Left renal pelvis (tissue), 4 donors: Measurements from ENCODE around the gene CGGBP1. TPM values are rescaled to one million over a fixed set of nuclear protein-coding genes. Genes with fewer than 3 reads are reported as not detected.

Experiments
- DNase-seq, 4 donors: peaks; one replicate each; pipeline ENCODE4 v3.0.0-alpha.2; 2013; ENCODE audit warnings: low read depth in 4 of 4, low spot score in 3 of 4
- polyA plus RNA-seq, 4 donors: library from polyadenylated mRNA; unstranded; fragments of 120-200 nt; gene quantifications; one replicate each; pipeline ENCODE4 v1.2.1, GENCODE V29; 2013; ENCODE audit not compliant: insufficient read length in 4 of 4

The CGGBP1 gene, protein sequence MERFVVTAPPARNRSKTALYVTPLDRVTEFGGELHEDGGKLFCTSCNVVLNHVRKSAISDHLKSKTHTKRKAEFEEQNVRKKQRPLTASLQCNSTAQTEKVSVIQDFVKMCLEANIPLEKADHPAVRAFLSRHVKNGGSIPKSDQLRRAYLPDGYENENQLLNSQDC
- 100 to 1,000 TPM; 116 to 191 (median 139) TPM for polyA plus RNA-seq

GRCh38 chr3:88058581-88059379 is at the start of gene CGGBP1, which contains the start of gene ZNF654:
TSS of gene CGGBP1 (minus strand) at chr3:88059005. CDS start at chr3:88055976, 3,029 bp downstream.
TSS of gene ZNF654 (plus strand) at chr3:88059255. CDS start at chr3:88059320, 65 bp downstream.
- peak; percentile 97 to 99 (median 99) for DNase-seq

GRCh38 chr3:88105325-88105724 is 46.5 kb upstream of the CGGBP1 start:
- DNase-seq = no peak

GRCh38 chr3:88101142-88101541 is 42.3 kb upstream of the CGGBP1 start:
- DNase-seq = no peak

DNA sequence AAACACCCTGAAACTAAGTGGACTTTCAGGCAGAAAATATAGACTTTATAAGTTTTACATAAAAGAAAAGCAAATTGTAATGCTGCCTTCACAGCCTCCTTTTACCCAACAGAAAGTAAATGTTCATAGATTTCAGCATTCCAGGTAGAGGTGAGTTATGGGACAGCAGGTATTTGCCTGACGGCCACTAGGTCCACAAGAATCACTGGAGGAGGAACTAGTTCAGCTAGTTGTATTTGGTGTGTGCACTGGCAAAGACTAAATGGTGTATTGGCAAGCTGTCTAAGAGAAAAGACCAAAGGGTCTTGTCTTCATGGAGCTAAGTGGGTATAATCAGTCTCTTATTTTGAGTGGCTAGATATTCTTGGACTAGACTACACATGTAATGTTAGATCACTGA is 34.5 kb upstream of the CGGBP1 start:
- no peak for DNase-seq

DNA sequence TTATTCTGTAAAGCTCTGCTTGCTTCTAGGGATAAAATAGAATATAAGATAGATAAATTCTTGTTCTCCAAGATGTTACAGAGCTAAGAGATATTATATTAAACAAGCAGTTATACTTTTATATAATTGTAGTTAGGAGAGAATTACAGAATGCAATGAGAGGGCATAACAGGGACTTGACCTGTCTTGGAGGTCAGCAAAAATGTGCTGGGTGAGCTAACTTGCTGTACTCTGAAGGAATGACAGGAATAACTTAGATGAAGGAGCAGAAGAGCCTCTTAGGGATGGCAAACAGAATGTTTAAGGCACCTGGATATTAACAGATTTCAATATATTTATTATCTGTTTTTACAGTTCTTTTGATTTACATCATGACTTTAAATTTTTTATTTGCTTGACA is 33.5 kb upstream of the CGGBP1 start:
- no peak for DNase-seq

DNA sequence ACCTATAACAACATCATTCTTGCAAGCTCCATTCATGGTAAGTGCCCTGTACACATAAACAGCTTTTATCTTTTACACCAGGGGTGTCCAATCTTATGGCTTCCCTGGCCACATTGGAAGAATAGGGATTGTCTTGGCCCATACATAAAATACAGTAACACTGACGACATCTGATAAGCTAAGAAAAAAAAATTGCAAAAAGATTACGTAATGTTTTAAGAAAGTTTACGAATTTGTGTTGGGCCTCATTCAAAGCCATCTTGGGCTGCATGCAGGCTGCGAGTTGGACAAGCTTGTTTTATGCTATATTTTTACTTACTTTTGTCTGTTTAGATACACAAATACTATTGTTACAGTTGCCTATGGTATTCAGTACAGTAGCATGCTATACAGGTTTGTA is 31.9 kb upstream of the CGGBP1 start:
- no peak for DNase-seq

GRCh38 chr3:88084097-88084501 is 25.3 kb upstream of the CGGBP1 start:
- peak in 3 of 4 donors; percentile 19 to 57 (median 22) for DNase-seq

- DNase-seq = no peak
Measured at GRCh38 chr3:88082854-88083253, 24.0 kb upstream of the CGGBP1 start.

DNA sequence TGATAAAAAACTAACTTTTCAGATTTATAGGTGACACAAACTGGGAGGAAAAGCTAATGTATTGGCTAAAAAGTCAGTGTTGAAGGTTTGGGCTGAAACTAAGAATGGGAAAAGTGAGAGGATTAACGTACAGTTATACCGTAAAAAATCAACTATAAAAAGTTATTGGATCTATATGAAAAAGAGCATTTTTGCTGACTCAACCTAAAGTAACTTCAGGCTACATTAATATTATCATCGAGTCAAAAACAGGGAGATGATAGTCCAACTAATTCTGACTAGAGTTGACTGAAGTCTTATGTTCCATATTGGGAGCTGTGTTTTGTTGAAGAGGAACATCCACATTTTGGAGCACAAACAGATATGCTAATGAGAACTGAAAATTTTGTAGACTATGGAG is 20.1 kb upstream of the CGGBP1 start:
- no peak for DNase-seq

DNA sequence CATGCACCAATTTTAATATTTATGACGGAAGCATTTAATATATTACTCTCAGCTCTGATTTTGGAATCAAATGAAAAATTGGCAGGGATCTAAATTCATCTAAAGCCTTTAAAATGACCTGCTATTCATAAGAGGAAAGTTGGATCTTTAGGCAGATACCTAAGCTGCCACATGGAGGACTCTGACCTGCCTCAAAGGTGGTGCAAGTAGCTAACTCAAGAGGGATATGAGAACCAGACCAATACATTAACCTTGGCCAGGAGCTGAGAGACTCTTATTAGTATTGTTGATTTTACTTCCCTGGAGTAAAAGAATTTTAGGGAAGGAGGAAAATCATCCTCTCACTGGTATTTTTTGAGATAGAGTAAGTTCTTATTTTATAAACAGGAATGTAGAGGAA is 17.9 kb upstream of the CGGBP1 start:
- DNase-seq = no peak

DNA sequence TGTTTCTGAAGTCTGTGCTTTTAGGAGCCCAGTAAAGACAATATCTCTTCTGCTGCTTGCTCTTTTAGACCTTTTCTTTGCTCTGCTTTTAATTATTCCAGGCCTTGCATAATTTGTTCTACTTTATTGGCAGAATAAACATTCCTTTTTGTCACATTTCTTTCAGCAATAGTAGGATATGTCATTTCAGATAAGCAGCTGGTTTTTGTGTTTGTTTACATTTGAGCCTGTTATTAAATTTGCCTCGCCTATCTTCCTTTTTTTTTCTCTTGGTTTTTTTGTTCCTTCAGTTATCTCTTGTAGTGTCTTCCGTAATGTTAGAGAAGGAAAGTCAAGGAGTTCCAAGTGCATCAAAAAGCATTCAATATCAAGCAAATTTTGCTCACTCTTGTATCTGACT is 16.7 kb upstream of the CGGBP1 start:
- DNase-seq = no peak

- no peak for DNase-seq
Measured at GRCh38 chr3:88075072-88075471, 16.3 kb upstream of the CGGBP1 start.

GRCh38 chr3:88061746-88062145 is 2.9 kb upstream of the CGGBP1 start:
- no peak for DNase-seq

DNA sequence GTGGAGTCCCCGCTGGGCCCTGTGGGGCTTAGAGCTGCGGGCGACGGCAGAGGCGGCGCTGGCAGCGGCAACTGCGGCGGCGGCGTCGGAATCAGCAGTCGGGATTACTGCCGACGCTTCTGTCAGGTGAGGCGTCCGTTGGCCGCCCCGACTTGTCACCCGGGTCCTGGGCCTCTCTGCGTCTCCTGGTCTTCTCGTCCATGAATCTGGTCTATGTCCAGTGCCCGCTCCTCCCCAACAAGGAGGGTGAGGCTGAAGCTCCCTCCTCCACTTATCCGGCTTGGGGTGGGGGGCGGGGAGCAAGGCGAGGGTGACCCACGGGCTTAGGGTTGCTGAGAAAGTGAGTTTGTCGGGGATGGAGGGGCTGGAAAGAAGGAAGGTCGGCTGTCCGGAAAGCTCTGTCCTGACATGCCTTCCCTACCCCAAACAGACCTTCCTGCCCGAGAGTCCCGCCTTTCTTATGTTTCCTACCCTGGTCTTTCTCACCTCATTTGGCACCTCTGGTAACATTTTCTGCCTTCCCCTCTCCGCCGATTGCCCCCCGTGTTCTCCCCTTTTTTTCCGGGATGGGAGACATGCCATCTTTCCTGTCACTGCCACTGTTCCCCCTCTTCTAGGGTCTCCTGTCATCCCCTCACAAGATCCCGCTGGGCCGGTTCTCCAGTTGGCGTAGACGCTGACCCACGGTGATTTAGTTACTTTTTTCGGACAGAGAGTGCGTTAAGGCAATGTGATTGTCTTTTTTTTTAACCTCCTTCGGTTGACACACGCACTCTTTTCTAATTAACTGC is 770 bp upstream of the CGGBP1 start:
- DNase-seq = peak in 2 of 4 donors; percentile 12 to 23

- peak in 1 of 4 donors; percentile 33 for DNase-seq
Measured at GRCh38 chr3:88058306-88058580, 562 bp downstream of the CGGBP1 start.

DNA sequence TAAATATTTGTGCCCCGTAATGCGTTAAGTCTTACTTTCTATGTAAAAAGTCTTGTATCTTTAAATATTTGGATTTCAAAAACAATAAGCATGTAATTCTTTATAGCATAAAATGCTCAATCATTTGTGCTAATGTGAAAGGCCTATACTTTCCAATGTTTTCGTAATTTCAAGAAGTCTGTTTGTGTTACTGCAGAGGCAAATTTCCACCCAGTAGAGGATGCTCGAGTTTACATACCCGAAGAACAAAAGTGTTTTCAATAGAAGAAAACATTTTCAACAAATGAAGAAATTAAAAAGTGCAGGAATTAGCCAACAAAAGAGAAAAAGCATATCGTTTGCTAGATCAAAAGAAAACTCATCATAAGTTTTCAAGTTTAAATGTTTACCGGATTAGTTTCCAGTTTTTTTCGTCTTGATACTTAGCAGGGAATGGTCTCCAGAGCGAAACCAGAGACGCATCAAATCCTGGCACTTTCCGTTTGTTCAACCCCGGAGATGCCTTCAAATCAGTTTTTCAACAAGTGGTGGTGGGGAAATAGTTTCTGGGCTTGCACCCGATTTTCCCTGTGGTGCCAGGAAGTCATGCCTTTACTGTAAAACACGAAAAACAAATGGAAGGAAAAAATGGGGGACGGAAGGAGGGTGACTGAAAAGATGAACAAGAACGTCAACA is 1.0 kb downstream of the CGGBP1 start:
- DNase-seq = peak in 3 of 4 donors; percentile 11 to 16 (median 14)

DNA sequence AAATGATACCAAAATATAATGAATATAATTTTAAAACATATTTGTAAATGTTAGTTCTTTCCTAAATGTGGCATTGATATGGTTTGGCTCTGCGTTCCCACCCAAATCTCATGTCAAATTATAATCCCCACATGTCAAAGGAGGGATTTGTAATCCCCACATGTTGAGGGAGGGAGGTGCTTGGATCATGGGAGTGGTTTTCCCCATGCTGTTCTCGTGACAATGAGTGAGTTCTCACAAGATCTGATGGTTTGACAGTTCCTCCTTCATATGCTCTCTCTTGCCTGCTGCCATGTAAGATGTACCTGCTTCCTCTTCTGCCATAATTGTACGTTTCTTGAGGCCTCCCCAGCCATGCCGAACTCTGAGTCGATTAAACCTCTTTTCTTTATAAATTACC is 12.0 kb downstream of the CGGBP1 start:
- DNase-seq = no peak

DNA sequence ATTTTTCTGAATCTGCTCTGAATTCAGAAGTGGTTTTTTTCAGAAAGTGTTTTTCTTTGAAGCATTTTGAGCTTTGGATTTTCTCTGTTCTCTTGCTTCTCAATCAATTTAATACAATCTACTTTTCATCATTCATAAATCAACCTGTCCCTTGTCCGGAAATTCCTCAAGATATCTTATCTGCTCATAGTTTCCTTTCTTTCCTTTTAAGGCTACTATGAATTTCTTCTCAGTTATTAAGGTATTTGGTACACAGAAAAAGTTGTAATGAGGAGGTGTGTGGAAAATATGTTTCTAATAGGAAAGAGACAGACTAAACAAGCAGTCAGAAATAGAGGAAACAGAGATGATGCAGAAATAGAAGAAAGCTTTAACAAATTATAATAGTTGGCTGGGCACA is 14.4 kb downstream of the CGGBP1 start:
- DNase-seq = no peak

GRCh38 chr3:88041005-88041404 is 17.8 kb downstream of the CGGBP1 start:
- DNase-seq = no peak

- DNase-seq = no peak
Measured at GRCh38 chr3:88040529-88040928, 18.3 kb downstream of the CGGBP1 start.

GRCh38 chr3:88038566-88038965 is 20.2 kb downstream of the CGGBP1 start:
- DNase-seq = no peak
